Muscle layer of duodenum (tissue), 2 donors: ENCODE measurements around the gene PIK3R1.

ENCODE experiments used
- H3K27ac ChIP-seq: one replicate; pipeline ENCODE4 v1.7.0; 2013; ENCODE audit warnings: mild to moderate bottlenecking, low read length
- H3K27me3 ChIP-seq: one replicate; pipeline ENCODE4 v1.7.0; 2013; ENCODE audit warnings: low read depth, mild to moderate bottlenecking, control low read depth, low read length
- H3K36me3 ChIP-seq, 2 donors: one replicate each; pipeline ENCODE4 v1.7.0; 2013; ENCODE audit warnings: low read length in 2 of 2, control low read depth in 1 of 2, mild to moderate bottlenecking in 1 of 2; ENCODE audit not compliant: insufficient read depth in 2 of 2, control insufficient read depth in 1 of 2
- H3K4me1 ChIP-seq, 2 donors: one replicate each; pipeline ENCODE4 v1.7.0; 2013; ENCODE audit warnings: low read length in 2 of 2, mild to moderate bottlenecking in 2 of 2, control low read depth in 1 of 2, moderate library complexity in 1 of 2; ENCODE audit not compliant: insufficient read depth in 2 of 2, control insufficient read depth in 1 of 2
- H3K4me3 ChIP-seq, 2 donors: one replicate each; pipeline ENCODE4 v1.7.0; 2013; ENCODE audit warnings: low read length in 2 of 2, low read depth in 1 of 2, mild to moderate bottlenecking in 1 of 2
- H3K9me3 ChIP-seq, 2 donors: one replicate each; pipeline ENCODE4 v1.7.0; 2013; ENCODE audit warnings: low read length in 2 of 2, control low read depth in 1 of 2, mild to moderate bottlenecking in 1 of 2; ENCODE audit not compliant: control insufficient read depth in 1 of 2
- donor health status: healthy.

Gene PIK3R1

GRCh38 chr5:68317646-68318045 is 102.1 kb downstream of the PIK3R1 start:
- Histone ChIP-seq H3K27me3 (no peaks in the 10 kb centered on the region), H3K36me3 (no peaks in the 10 kb centered on the region), H3K9me3 (no peaks in the 10 kb centered on the region), H3K4me3 (no peak overlapping the region), H3K27ac (no peak overlapping the region), H3K4me1 (peaks cover 0 to 10% of the 10 kb centered on the region in 2 donors)

GRCh38 chr5:68318955-68319705 is 103.6 kb downstream of the PIK3R1 start:
- no peaks in the 10 kb centered on the region for H3K27me3 ChIP-seq
- no peak overlapping the region for H3K27ac ChIP-seq
- H3K4me1 ChIP-seq: peaks cover 0 to 10% of the 10 kb centered on the region in 2 donors
- no peaks in the 10 kb centered on the region for H3K9me3 ChIP-seq
- H3K36me3 ChIP-seq: no peaks in the 10 kb centered on the region
- no peak overlapping the region for H3K4me3 ChIP-seq

- Histone ChIP-seq H3K27me3 (no peaks in the 10 kb centered on the region), H3K4me1 (peaks cover 0 to 10% of the 10 kb centered on the region in 2 donors), H3K4me3 (no peak overlapping the region), H3K9me3 (no peaks in the 10 kb centered on the region), H3K27ac (no peak overlapping the region), H3K36me3 (no peaks in the 10 kb centered on the region)
These were observed 104.3 kb downstream of the PIK3R1 start for GRCh38 chr5:68319706-68320412.

GRCh38 chr5:68320413-68320986 is 104.9 kb downstream of the PIK3R1 start:
- Histone ChIP-seq H3K27ac (no peak overlapping the region), H3K36me3 (no peaks in the 10 kb centered on the region), H3K4me1 (peaks cover 0 to 10% of the 10 kb centered on the region in 2 donors), H3K4me3 (no peak overlapping the region), H3K27me3 (no peaks in the 10 kb centered on the region), H3K9me3 (no peaks in the 10 kb centered on the region)

- Histone ChIP-seq H3K27ac (no peak overlapping the region), H3K4me1 (peaks cover 0 to 5% of the 10 kb centered on the region in 2 donors), H3K27me3 (no peaks in the 10 kb centered on the region), H3K9me3 (no peaks in the 10 kb centered on the region), H3K36me3 (no peaks in the 10 kb centered on the region), H3K4me3 (no peak overlapping the region)
These were observed 109.6 kb downstream of the PIK3R1 start for GRCh38 chr5:68325065-68325580.

- no peak overlapping the region for H3K4me3 ChIP-seq
- peaks cover 0 to 12% of the 10 kb centered on the region in 2 donors for H3K4me1 ChIP-seq
- H3K27me3 ChIP-seq: no peaks in the 10 kb centered on the region
- H3K36me3 ChIP-seq: no peaks in the 10 kb centered on the region
- no peaks in the 10 kb centered on the region for H3K9me3 ChIP-seq
- no peak overlapping the region for H3K27ac ChIP-seq
These were observed 114.1 kb downstream of the PIK3R1 start for GRCh38 chr5:68329554-68330255.

- Histone ChIP-seq H3K36me3 (no peaks in the 10 kb centered on the region), H3K4me3 (no peak overlapping the region), H3K27ac (no peak overlapping the region), H3K27me3 (no peaks in the 10 kb centered on the region), H3K9me3 (no peaks in the 10 kb centered on the region), H3K4me1 (peaks cover 0 to 12% of the 10 kb centered on the region in 2 donors)
These were observed 115.0 kb downstream of the PIK3R1 start for GRCh38 chr5:68330574-68330973.

- H3K4me1 ChIP-seq: peaks cover 0 to 12% of the 10 kb centered on the region in 2 donors
- no peak overlapping the region for H3K27ac ChIP-seq
- no peak overlapping the region for H3K4me3 ChIP-seq
- H3K9me3 ChIP-seq: no peaks in the 10 kb centered on the region
- no peaks in the 10 kb centered on the region for H3K27me3 ChIP-seq
- H3K36me3 ChIP-seq: no peaks in the 10 kb centered on the region
These were observed 115.9 kb downstream of the PIK3R1 start for GRCh38 chr5:68331192-68332079.

- H3K36me3 ChIP-seq: no peaks in the 10 kb centered on the region
- no peaks in the 10 kb centered on the region for H3K27me3 ChIP-seq
- no peak overlapping the region for H3K27ac ChIP-seq
- no peaks in the 10 kb centered on the region for H3K9me3 ChIP-seq
- peaks cover 0 to 12% of the 10 kb centered on the region in 2 donors for H3K4me1 ChIP-seq
- no peak overlapping the region for H3K4me3 ChIP-seq
These were observed 116.5 kb downstream of the PIK3R1 start for GRCh38 chr5:68332080-68332451.

GRCh38 chr5:68332556-68332955 is 117.0 kb downstream of the PIK3R1 start:
- no peak overlapping the region for H3K27ac ChIP-seq
- H3K4me1 ChIP-seq: peaks cover 0 to 12% of the 10 kb centered on the region in 2 donors
- H3K4me3 ChIP-seq: no peak overlapping the region
- no peaks in the 10 kb centered on the region for H3K27me3 ChIP-seq
- no peaks in the 10 kb centered on the region for H3K9me3 ChIP-seq
- no peaks in the 10 kb centered on the region for H3K36me3 ChIP-seq
